Activated CD8-positive, alpha-beta memory T cell treated with anti-CD3 and anti-CD28 coated beads, Interleukin-2, amount 50 U/mL, for 48 hours (primary cell): ENCODE data around the gene KCNS1.
"Not testable (repeated sequence)": the region's sequence is repeated elsewhere in the genome, so short reads cannot be mapped to it uniquely, and the experiment has no call there.

Source experiments
- DNase-seq: peaks from one replicate; pipeline ENCODE4 v3.0.0-alpha.2; 2020

The KCNS1 gene

GRCh38 chr20:45100563-45101245, at the start of gene KCNS1:
Gene KCNS1 (minus strand): TSS chr20:45101127. CDS start chr20:45099236, 1,891 bp downstream.
- no peak for DNase-seq

GRCh38 chr20:45149062-45149461, 48.1 kb upstream of the KCNS1 start:
- DNase-seq: no peak

GRCh38 chr20:45140836-45141235, 39.9 kb upstream of the KCNS1 start:
- DNase-seq: no peak

- not testable (repeated sequence) for DNase-seq
Measured at GRCh38 chr20:45139733-45140375, 38.9 kb upstream of the KCNS1 start.

- DNase-seq: peak; percentile 98
Measured at GRCh38 chr20:45138561-45139300, 37.8 kb upstream of the KCNS1 start.

GRCh38 chr20:45136911-45137310, 36.0 kb upstream of the KCNS1 start:
- DNase-seq: no peak

DNA sequence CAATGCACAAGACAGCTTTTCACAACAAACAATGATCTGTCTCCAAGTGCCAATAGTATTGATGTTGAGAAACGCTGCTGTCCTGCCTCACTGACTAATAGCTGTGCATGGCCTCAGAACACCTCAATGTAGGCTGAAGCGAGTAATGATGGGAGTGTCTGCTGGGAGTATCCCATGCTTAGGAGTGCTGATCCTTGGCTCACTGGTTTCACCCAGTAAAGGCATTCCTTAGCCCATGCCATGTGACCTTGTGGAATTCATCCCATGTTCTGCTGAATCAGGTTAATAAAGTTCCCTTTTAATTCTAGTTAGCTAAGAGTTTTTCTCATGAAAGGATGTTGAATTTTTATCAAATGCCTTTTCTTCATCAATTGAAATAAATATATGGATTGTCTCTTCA, 27.2 kb upstream of the KCNS1 start:
- DNase-seq: no peak

GRCh38 chr20:45124365-45124764, 23.4 kb upstream of the KCNS1 start, which contains the start of gene WFDC12:
Gene WFDC12 (minus strand): TSS chr20:45124465. CDS start chr20:45124447, 18 bp downstream.
- no peak for DNase-seq

GRCh38 chr20:45121388-45121787, 20.5 kb upstream of the KCNS1 start:
- DNase-seq: no peak

- no peak for DNase-seq
Measured at GRCh38 chr20:45119556-45120266, 18.8 kb upstream of the KCNS1 start.

DNA sequence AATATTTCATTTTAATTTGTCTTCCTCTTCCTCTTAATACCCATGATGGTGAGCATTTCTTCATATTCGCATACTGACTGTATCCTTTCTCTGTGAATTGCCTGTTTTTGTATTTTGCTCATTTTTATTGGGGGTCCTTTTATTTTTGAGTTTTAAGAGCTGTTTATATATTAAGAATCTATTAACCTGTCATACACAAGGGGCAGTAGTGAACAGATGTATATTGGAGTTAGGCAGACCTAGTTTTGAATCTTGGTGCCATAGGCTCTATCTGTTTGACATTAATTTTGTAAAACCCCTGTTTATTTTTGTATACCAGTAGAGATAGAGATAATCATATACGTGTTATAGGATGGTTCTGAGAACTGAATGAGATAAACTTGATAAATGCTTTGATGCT, 17.1 kb upstream of the KCNS1 start:
- DNase-seq: no peak

GRCh38 chr20:45117581-45117980, 16.7 kb upstream of the KCNS1 start:
- DNase-seq: no peak

GRCh38 chr20:45115829-45116228, 14.9 kb upstream of the KCNS1 start:
- DNase-seq: no peak

DNA sequence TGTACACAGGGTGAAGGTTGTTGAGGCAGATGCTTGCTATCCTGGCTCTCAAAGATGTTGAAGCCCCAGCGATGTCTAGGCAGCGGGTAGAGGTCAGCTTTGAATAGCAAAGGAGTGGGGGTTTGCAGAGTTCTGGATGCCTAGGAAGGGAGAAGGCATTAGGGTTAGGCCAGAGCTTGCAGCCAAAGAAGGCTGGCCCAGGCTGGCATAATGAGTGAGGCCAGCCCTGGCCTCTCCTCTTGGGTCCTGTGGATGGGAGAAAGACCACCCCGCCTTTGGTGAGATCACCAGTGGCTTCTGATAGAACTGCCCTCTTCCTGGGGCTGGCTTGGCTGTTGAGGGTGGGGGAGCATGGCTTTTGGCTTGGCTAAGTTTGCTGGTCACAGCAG, 14.5 kb upstream of the KCNS1 start:
- peak; percentile 36 for DNase-seq

- no peak for DNase-seq
Measured at GRCh38 chr20:45114465-45115385, 13.8 kb upstream of the KCNS1 start, which contains the start of gene WFDC5. Gene WFDC5 (minus strand): TSS chr20:45115174. CDS start chr20:45115083, 91 bp downstream.

GRCh38 chr20:45113865-45114264, 12.9 kb upstream of the KCNS1 start:
- no peak for DNase-seq

DNA sequence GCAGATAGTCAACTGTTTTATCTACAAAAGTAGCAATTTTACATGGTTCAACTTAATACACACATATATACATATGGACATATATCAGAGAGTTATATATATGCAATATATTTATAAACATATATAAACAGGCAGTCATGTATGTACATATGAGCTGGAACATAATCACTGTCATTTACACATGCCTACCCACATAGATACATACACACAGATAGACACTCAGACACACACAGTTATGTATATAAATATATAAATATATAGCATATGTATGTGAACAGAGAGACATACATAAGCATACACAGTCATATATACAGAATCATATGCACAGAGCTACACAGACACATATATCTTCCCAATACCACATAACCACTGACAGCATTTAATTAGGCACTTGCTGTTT, 11.8 kb upstream of the KCNS1 start:
- DNase-seq: no peak

- no peak for DNase-seq
Measured at GRCh38 chr20:45111799-45112471, 11.0 kb upstream of the KCNS1 start.

DNA sequence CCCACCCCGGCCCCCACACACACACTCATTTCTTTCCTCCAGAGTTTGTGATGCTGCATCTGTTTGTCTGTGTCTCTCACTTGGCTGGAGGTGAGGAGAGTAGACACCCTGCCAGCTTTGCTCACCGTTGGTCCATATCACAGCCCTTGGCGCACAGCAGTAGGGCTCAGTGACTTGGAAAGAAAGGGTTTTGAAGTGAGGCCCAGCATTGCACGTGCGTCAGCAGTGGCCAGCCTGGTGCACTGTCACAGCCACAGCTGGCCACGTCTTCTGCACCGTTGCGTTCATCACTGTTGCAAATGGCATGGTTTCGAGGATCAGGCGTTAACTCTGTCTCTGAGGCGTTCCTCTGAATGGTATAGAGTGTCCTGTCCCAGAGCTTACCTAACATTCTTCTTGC, 10.4 kb upstream of the KCNS1 start:
- DNase-seq: no peak

- no peak for DNase-seq
Measured at GRCh38 chr20:45110301-45110700, 9.4 kb upstream of the KCNS1 start.

DNA sequence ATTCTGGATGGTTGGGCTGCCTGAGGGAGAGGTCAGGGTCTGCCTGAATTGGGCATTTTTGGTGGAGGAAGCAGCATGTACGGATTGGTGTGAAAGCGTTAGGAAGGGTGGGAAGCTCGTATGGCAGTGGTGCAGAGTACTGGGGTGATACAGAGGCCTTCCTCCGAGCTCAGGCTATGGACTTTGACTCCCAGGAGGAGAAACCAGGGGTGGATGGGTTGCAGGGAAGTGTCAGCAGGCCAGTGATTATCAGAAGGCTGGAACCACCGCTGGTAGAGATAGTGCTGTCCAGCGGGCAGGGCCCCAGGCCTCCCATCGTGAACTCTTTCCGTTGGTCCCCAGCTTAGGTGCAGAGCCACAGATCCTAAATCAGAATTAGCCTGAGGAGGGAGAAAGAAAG, 8.7 kb upstream of the KCNS1 start:
- DNase-seq: no peak
